Mucosa of rectum (tissue), 2 donors: ENCODE measurements around the gene PDCD4.
"Not testable (repeated sequence)": the region's sequence is repeated elsewhere in the genome, so short reads cannot be mapped to it uniquely, and the experiment has no call there.

ENCODE experiments used
- H3K27ac ChIP-seq, 2 donors: one replicate each; pipeline ENCODE4 v1.7.0; 2013; ENCODE audit warnings: inconsistent platforms in 2 of 2, low read depth in 2 of 2, low read length in 2 of 2
- H3K27me3 ChIP-seq, 2 donors: one replicate each; pipeline ENCODE4 v1.7.0; 2013; ENCODE audit warnings: low read length in 2 of 2; ENCODE audit not compliant: control insufficient read depth in 2 of 2, insufficient read depth in 2 of 2
- H3K36me3 ChIP-seq, 2 donors: one replicate each; pipeline ENCODE4 v1.7.0; 2013; ENCODE audit warnings: low read length in 2 of 2; ENCODE audit not compliant: control insufficient read depth in 2 of 2, insufficient read depth in 2 of 2
- H3K4me1 ChIP-seq, 2 donors: one replicate each; pipeline ENCODE4 v1.7.0; 2013; ENCODE audit warnings: low read length in 2 of 2, mild to moderate bottlenecking in 1 of 2; ENCODE audit not compliant: control insufficient read depth in 2 of 2, insufficient read depth in 2 of 2
- H3K4me3 ChIP-seq, 2 donors: one replicate each; pipeline ENCODE4 v1.7.0; 2013; ENCODE audit warnings: low read length in 2 of 2
- H3K9ac ChIP-seq, 2 donors: one replicate each; pipeline ENCODE4 v1.7.0; 2013; ENCODE audit warnings: low read length in 2 of 2, low read depth in 1 of 2, mild to moderate bottlenecking in 1 of 2
- H3K9me3 ChIP-seq, 2 donors: one replicate each; pipeline ENCODE4 v1.7.0; 2013; ENCODE audit warnings: low read length in 2 of 2; ENCODE audit not compliant: control insufficient read depth in 2 of 2
- donor health status: healthy.
- donor health status: Normal muscosa, but diverticular disease.

PDCD4 gene

GRCh38 chr10:110867011-110867806 is 4.5 kb upstream of the PDCD4 start:
- H3K27ac ChIP-seq = peak overlapping the region; percentile 97 to 98
- peak overlapping the region in 1 of 2 donors; percentile 14 for H3K4me3 ChIP-seq
- H3K9ac ChIP-seq = peak overlapping the region; percentile 14 to 57
- H3K27me3 ChIP-seq, H3K9me3 ChIP-seq, H3K36me3 ChIP-seq: not testable (repeated sequence)
- peaks cover 62 to 68% of the 10 kb centered on the region in 2 donors for H3K4me1 ChIP-seq

GRCh38 chr10:110867807-110868465 is 3.8 kb upstream of the PDCD4 start:
- peak overlapping the region; percentile 97 to 98 for H3K27ac ChIP-seq
- H3K27me3 ChIP-seq = no peaks in the 10 kb centered on the region
- no peaks in the 10 kb centered on the region for H3K9me3 ChIP-seq
- peak overlapping the region; percentile 20 to 57 for H3K9ac ChIP-seq
- no peaks in the 10 kb centered on the region for H3K36me3 ChIP-seq
- H3K4me1 ChIP-seq = peaks cover 56 to 65% of the 10 kb centered on the region in 2 donors
- peak overlapping the region in 1 of 2 donors; percentile 14 for H3K4me3 ChIP-seq

- Histone ChIP-seq H3K4me3 (peak overlapping the region in 1 of 2 donors; percentile 28), H3K4me1 (peaks cover 51 to 60% of the 10 kb centered on the region in 2 donors), H3K36me3 (no peaks in the 10 kb centered on the region), H3K9me3 (no peaks in the 10 kb centered on the region), H3K9ac (peak overlapping the region in 1 of 2 donors; percentile 3), H3K27me3 (no peaks in the 10 kb centered on the region), H3K27ac (peak overlapping the region; percentile 97 to 98)
Observed at GRCh38 chr10:110868981-110869380, 2.7 kb upstream of the PDCD4 start.

- H3K36me3 ChIP-seq = peaks cover under 1 to 5% of the 10 kb centered on the region in 2 donors
- H3K4me1 ChIP-seq = peaks cover 36 to 46% of the 10 kb centered on the region in 2 donors
- H3K4me3 ChIP-seq = peak overlapping the region; percentile 66 to 92
- H3K9ac ChIP-seq = peak overlapping the region; percentile 79 to 81
- no peaks in the 10 kb centered on the region for H3K9me3 ChIP-seq
- peak overlapping the region; percentile 97 for H3K27ac ChIP-seq
- no peaks in the 10 kb centered on the region for H3K27me3 ChIP-seq
Observed at GRCh38 chr10:110870823-110871297, 868 bp upstream of the PDCD4 start.

- H3K36me3 ChIP-seq = peaks cover 9 to 10% of the 10 kb centered on the region in 2 donors
- H3K9ac ChIP-seq = peak overlapping the region; percentile 79 to 83
- peak overlapping the region; percentile 97 for H3K27ac ChIP-seq
- peak overlapping the region; percentile 66 to 92 for H3K4me3 ChIP-seq
- no peaks in the 10 kb centered on the region for H3K9me3 ChIP-seq
- H3K4me1 ChIP-seq = peaks cover 23 to 37% of the 10 kb centered on the region in 2 donors
- no peaks in the 10 kb centered on the region for H3K27me3 ChIP-seq
Observed at GRCh38 chr10:110872145-110872983, 636 bp downstream of the PDCD4 start.

GRCh38 chr10:110872984-110873923 is 1.5 kb downstream of the PDCD4 start:
- peaks cover 17 to 19% of the 10 kb centered on the region in 2 donors for H3K36me3 ChIP-seq
- peak overlapping the region; percentile 97 for H3K27ac ChIP-seq
- H3K4me1 ChIP-seq = peaks cover 16 to 34% of the 10 kb centered on the region in 2 donors

GRCh38 chr10:110873951-110874350 is 2.2 kb downstream of the PDCD4 start:
- H3K36me3 ChIP-seq = peaks cover 24 to 26% of the 10 kb centered on the region in 2 donors
- H3K27ac ChIP-seq = peak overlapping the region; percentile 97
- H3K27me3 ChIP-seq = no peaks in the 10 kb centered on the region
- H3K9me3 ChIP-seq = no peaks in the 10 kb centered on the region
- H3K4me1 ChIP-seq = peaks cover 16 to 37% of the 10 kb centered on the region in 2 donors
- peak overlapping the region; percentile 66 to 92 for H3K4me3 ChIP-seq
- H3K9ac ChIP-seq = peak overlapping the region; percentile 79 to 83

More at GRCh38 chr10:110872984-110873923, 1.5 kb downstream of the PDCD4 start:
- H3K27me3 ChIP-seq = no peaks in the 10 kb centered on the region
- peak overlapping the region; percentile 79 to 83 for H3K9ac ChIP-seq
- no peaks in the 10 kb centered on the region for H3K9me3 ChIP-seq
- H3K4me3 ChIP-seq = peak overlapping the region; percentile 66 to 92

- H3K4me1 ChIP-seq = peaks cover 7 to 33% of the 10 kb centered on the region in 2 donors
- no peaks in the 10 kb centered on the region for H3K9me3 ChIP-seq
- H3K9ac ChIP-seq = peak overlapping the region in 1 of 2 donors; percentile 79
- no peaks in the 10 kb centered on the region for H3K27me3 ChIP-seq
- H3K27ac ChIP-seq = peak overlapping the region in 1 of 2 donors; percentile 29
- peak overlapping the region in 1 of 2 donors; percentile 46 for H3K4me3 ChIP-seq
- peaks cover 38 to 42% of the 10 kb centered on the region in 2 donors for H3K36me3 ChIP-seq
Observed at GRCh38 chr10:110876000-110876399, 4.3 kb downstream of the PDCD4 start.

- H3K9me3 ChIP-seq = no peaks in the 10 kb centered on the region
- H3K36me3 ChIP-seq = peaks cover 44 to 49% of the 10 kb centered on the region in 2 donors
- no peak overlapping the region for H3K9ac ChIP-seq
- H3K4me1 ChIP-seq = peaks cover 4 to 31% of the 10 kb centered on the region in 2 donors
- H3K27me3 ChIP-seq = no peaks in the 10 kb centered on the region
- H3K4me3 ChIP-seq = peak overlapping the region in 1 of 2 donors; percentile 11
- no peak overlapping the region for H3K27ac ChIP-seq
Observed at GRCh38 chr10:110876788-110877187, 5.1 kb downstream of the PDCD4 start.
